Measurements from ENCODE around the gene OR2T34.
"Not testable (repeated sequence)": the region's sequence is repeated elsewhere in the genome, so short reads cannot be mapped to it uniquely, and the experiment has no call there.

The OR2T34 gene

GRCh38 chr1:248574657-248575056 is at the start of gene OR2T34:
TSS of gene OR2T34 (minus strand) at chr1:248574757. CDS start at chr1:248574757, 0 bp downstream.
- not testable (repeated sequence) for DNase-seq (ENCODE audit: low read depth)

- no peak for DNase-seq (ENCODE audit: low read depth)
Observed at GRCh38 chr1:248622570-248623001, 48.0 kb upstream of the OR2T34 start.

- no peak for DNase-seq (ENCODE audit: low read depth)
Observed at GRCh38 chr1:248621770-248622169, 47.2 kb upstream of the OR2T34 start.

- DNase-seq (ENCODE audit: low read depth), result peak; percentile 4
Observed at GRCh38 chr1:248618878-248619277, 44.3 kb upstream of the OR2T34 start.

GRCh38 chr1:248618119-248618518 is 43.6 kb upstream of the OR2T34 start:
- DNase-seq (ENCODE audit: low read depth), result no peak

GRCh38 chr1:248613742-248614141 is 39.2 kb upstream of the OR2T34 start:
- DNase-seq (ENCODE audit: low read depth), result no peak

- DNase-seq (ENCODE audit: low read depth), result no peak
Observed at GRCh38 chr1:248611883-248612414, 37.4 kb upstream of the OR2T34 start.

- DNase-seq (ENCODE audit: low read depth), result no peak
Observed at GRCh38 chr1:248610301-248610700, 35.7 kb upstream of the OR2T34 start.

- DNase-seq (ENCODE audit: low read depth), result no peak
Observed at GRCh38 chr1:248599396-248599795, 24.8 kb upstream of the OR2T34 start.

GRCh38 chr1:248597589-248597988 is 23.0 kb upstream of the OR2T34 start, which contains the start of gene OR2T10:
TSS of gene OR2T10 (minus strand) at chr1:248597700. CDS start at chr1:248593768, 3,932 bp downstream.
- no peak for DNase-seq (ENCODE audit: low read depth)

GRCh38 chr1:248596615-248597014 is 22.1 kb upstream of the OR2T34 start:
- no peak for DNase-seq (ENCODE audit: low read depth)

GRCh38 chr1:248593226-248593625 is 18.7 kb upstream of the OR2T34 start:
- no peak for DNase-seq (ENCODE audit: low read depth)

- no peak for DNase-seq (ENCODE audit: low read depth)
Observed at GRCh38 chr1:248592655-248593054, 18.1 kb upstream of the OR2T34 start.

GRCh38 chr1:248590055-248590454 is 15.5 kb upstream of the OR2T34 start:
- no peak for DNase-seq (ENCODE audit: low read depth)

GRCh38 chr1:248589334-248589733 is 14.8 kb upstream of the OR2T34 start:
- no peak for DNase-seq (ENCODE audit: low read depth)

- DNase-seq (ENCODE audit: low read depth), result no peak
Observed at GRCh38 chr1:248585266-248585665, 10.7 kb upstream of the OR2T34 start.

GRCh38 chr1:248576260-248576980 is 1.9 kb upstream of the OR2T34 start:
- no peak for DNase-seq (ENCODE audit: low read depth)

GRCh38 chr1:248573856-248574255 is 701 bp downstream of the OR2T34 start:
- DNase-seq (ENCODE audit: low read depth), result not testable (repeated sequence)

- not testable (repeated sequence) for DNase-seq (ENCODE audit: low read depth)
Observed at GRCh38 chr1:248572049-248572448, 2.5 kb downstream of the OR2T34 start.

GRCh38 chr1:248570811-248571210 is 3.7 kb downstream of the OR2T34 start:
- DNase-seq (ENCODE audit: low read depth), result not testable (repeated sequence)

GRCh38 chr1:248569049-248569448 is 5.5 kb downstream of the OR2T34 start:
- not testable (repeated sequence) for DNase-seq (ENCODE audit: low read depth)

- not testable (repeated sequence) for DNase-seq (ENCODE audit: low read depth)
Observed at GRCh38 chr1:248565530-248566373, 8.8 kb downstream of the OR2T34 start.

GRCh38 chr1:248562672-248563071 is 11.9 kb downstream of the OR2T34 start, which contains the start of gene OR2T29:
TSS of gene OR2T29 (minus strand) at chr1:248562772. CDS start at chr1:248559491, 3,281 bp downstream.
- DNase-seq (ENCODE audit: low read depth), result not testable (repeated sequence)
